HG02759 (cell line): ENCODE measurements around the gene POLR1A.

ENCODE experiments used
- ATAC-seq: cut with Tn5 transposase; IDR thresholded peaks from one replicate; pipeline ENCODE4 v1.9.1; 2021; ENCODE audit warnings: mild to moderate bottlenecking, moderate library complexity; ENCODE audit not compliant: unreplicated experiment

Gene POLR1A

GRCh38 chr2:86025229-86025820 lies 80.4 kb downstream of the POLR1A start:
- ATAC-seq: no peak

- ATAC-seq: no peak
Measured at GRCh38 chr2:86023366-86023712, 82.3 kb downstream of the POLR1A start.

GRCh38 chr2:86022661-86023365 lies 82.9 kb downstream of the POLR1A start:
- ATAC-seq: peak; percentile 72

- no peak for ATAC-seq
Measured at GRCh38 chr2:86021396-86022378, 84.0 kb downstream of the POLR1A start.

GRCh38 chr2:86020984-86021383 lies 84.7 kb downstream of the POLR1A start:
- no peak for ATAC-seq

GRCh38 chr2:86019121-86019520 lies 86.6 kb downstream of the POLR1A start:
- ATAC-seq: no peak

- ATAC-seq: peak; percentile 35
Measured at GRCh38 chr2:86017901-86018896, 87.5 kb downstream of the POLR1A start.

- ATAC-seq: no peak
Measured at GRCh38 chr2:86016581-86016980, 89.1 kb downstream of the POLR1A start.

GRCh38 chr2:86015699-86016098 lies 90.0 kb downstream of the POLR1A start:
- ATAC-seq: no peak

- ATAC-seq: no peak
Measured at GRCh38 chr2:86015006-86015405, 90.7 kb downstream of the POLR1A start.

- no peak for ATAC-seq
Measured at GRCh38 chr2:86014493-86014892, 91.2 kb downstream of the POLR1A start.

GRCh38 chr2:86012007-86012712 lies 93.5 kb downstream of the POLR1A start:
- ATAC-seq: no peak

GRCh38 chr2:86011449-86011941 lies 94.2 kb downstream of the POLR1A start:
- ATAC-seq: no peak

GRCh38 chr2:86010083-86010482 lies 95.6 kb downstream of the POLR1A start:
- ATAC-seq: no peak

- no peak for ATAC-seq
Measured at GRCh38 chr2:86006524-86006923, 99.2 kb downstream of the POLR1A start.

- no peak for ATAC-seq
Measured at GRCh38 chr2:86003967-86004366, 101.7 kb downstream of the POLR1A start.

GRCh38 chr2:86003104-86003503 lies 102.6 kb downstream of the POLR1A start:
- no peak for ATAC-seq

GRCh38 chr2:86002375-86002774 lies 103.3 kb downstream of the POLR1A start:
- ATAC-seq: no peak

- no peak for ATAC-seq
Measured at GRCh38 chr2:86001326-86001725, 104.4 kb downstream of the POLR1A start.

- ATAC-seq: no peak
Measured at GRCh38 chr2:86000938-86001312, 104.8 kb downstream of the POLR1A start.
